GM08714 (cell line): Measurements from ENCODE around the gene KRTAP5-5.
"Not testable (repeated sequence)": the region's sequence is repeated elsewhere in the genome, so short reads cannot be mapped to it uniquely, and the experiment has no call there.

Experiments
- H3K4me3 ChIP-seq: fragments of 200-500 bp; sonication (Bioruptor generic); 2 replicates; pipeline ENCODE4 v1.5.1; 2014; ENCODE audit warnings: mild to moderate bottlenecking, low read length, inconsistent platforms
- ZNF274 ChIP-seq: IDR thresholded peaks from 2 replicates; pipeline ENCODE4 v1.6.1; 2012; ENCODE audit warnings: mild to moderate bottlenecking, low read depth, low read length

The KRTAP5-5 gene

DNA sequence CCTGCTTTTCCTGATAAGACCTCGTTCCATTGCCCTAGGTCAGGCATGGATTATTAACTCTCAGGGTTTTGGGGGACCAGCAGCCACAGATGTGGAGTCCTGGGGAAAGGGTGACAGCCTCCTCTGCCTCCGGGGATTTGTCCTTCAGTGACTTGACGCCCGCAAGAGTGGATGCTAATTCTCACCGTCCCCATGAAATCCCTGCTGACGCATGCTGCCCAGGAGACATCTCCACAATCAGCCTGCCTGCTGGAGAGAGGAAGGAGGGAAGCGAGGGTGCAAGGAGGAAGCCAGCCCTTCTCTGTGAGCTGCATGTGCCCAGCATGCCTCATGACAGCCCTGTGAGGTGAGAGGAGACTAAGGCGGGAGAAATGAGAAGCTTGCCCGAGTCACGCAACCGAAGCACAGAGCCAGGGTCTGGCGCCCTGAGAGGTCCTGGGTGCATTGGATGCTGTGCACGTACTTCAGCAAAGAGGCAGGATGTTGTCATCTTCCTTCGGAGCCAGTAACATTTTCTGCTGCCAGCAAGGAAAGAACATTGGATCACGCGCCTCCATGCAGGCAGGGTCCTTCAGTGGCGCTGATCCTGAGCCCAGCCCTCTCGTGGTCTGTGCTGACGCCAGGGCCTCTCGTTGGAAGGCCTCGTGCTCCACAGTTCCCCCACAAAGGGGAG, 40.1 kb downstream of the KRTAP5-5 start:
- TF ChIP-seq ZNF274, result no peak

DNA sequence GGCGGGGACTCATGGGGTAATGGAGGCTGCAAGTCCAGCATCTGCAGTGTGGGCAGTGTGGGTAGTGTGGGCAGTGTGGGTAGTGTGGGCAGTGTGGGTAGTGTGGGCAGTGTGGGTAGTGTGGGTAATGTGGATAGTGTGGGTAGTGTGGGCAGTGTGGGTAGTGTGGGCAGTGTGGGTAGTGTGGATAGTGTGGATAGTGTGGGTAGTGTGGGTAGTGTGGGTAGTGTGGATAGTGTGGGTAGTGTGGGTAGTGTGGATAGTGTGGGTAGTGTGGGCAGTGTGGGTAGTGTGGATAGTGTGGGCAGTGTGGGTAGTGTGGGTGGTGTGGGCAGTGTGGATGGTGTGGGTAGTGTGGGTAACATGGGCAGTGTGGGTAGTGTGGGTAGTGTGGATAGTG, 40.9 kb downstream of the KRTAP5-5 start:
- H3K4me3 ChIP-seq, result not testable (repeated sequence)

More for the DNA sequence above, 40.1 kb downstream of the KRTAP5-5 start:
- no peak overlapping the region for H3K4me3 ChIP-seq

DNA sequence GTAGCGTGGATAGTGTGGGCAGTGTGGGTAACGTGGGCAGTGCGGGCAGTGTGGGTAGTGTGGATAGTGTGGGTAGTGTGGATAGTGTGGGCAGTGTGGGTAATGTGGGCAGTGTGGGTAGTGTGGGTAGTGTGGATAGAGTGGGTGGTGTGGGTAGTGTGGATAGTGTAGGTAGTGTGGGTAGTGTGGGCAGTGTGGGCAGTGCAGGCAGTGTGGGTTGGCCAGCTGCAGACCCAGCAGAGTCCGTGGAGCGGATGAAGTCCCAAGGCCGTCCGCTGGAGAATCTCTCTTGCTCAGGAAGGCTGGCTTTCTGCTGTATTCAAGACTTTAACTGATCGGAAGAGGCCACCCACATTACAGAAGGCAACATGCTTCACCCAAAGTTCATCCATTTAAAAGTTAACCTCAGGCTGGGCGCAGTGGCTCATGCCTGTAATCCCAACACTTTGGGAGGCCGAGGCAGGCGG, 41.4 kb downstream of the KRTAP5-5 start:
- H3K4me3 ChIP-seq, result no peak overlapping the region
- no peak for TF ChIP-seq ZNF274

DNA sequence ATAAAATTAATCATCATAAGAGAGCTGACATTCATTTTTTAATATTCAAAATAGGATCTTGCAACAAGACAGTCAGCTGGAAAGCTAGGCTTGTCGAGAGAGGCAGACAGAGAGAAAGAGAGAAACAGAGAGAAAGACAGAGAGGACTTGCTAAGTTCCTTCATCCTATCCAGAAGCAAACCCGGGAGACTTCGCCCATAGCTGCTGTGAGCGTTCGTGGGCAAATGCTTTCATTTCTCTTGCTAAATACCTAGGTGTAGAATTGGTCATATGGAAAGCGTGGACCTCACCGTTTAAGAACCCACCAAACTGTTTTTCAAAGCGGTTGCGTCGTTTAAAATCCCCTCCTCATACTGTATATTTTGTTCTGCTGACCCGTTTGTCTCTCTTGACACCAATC, 42.1 kb downstream of the KRTAP5-5 start:
- no peak overlapping the region for H3K4me3 ChIP-seq
- no peak for TF ChIP-seq ZNF274

DNA sequence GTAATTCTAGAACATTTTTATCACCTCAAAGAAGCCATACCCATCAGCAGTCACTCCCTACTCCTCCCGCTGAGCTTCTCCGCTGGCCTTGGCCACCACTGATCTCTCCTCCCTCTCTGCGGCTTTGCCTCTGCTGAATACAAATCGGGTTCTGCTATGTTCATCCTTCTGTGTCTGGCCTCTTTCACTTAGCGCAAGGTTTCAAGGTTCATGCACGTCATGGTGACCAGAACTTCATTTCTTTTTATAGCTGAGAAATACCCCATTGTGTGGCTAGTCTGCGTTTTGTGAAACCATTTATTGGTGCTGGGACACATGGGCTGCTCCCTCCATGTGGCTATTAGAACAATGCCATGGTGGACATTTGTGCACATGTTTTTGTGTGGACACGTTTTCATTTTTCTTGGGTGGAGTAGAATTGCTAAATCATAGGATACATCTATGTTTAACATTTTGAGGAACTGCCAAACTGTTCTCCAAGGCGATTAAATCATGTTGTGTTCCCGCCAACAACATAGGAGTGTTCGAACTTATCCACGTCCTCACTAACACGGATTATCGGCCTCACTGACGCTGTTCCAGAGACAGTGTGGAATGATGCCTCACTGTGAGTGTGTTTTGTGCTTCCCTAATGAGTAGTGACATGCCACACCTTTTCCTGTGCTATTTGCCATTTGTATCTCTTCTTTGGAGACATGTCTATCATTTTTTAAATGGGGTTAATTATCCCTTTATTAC, 43.2 kb downstream of the KRTAP5-5 start:
- no peak overlapping the region for H3K4me3 ChIP-seq
- TF ChIP-seq ZNF274, result no peak

DNA sequence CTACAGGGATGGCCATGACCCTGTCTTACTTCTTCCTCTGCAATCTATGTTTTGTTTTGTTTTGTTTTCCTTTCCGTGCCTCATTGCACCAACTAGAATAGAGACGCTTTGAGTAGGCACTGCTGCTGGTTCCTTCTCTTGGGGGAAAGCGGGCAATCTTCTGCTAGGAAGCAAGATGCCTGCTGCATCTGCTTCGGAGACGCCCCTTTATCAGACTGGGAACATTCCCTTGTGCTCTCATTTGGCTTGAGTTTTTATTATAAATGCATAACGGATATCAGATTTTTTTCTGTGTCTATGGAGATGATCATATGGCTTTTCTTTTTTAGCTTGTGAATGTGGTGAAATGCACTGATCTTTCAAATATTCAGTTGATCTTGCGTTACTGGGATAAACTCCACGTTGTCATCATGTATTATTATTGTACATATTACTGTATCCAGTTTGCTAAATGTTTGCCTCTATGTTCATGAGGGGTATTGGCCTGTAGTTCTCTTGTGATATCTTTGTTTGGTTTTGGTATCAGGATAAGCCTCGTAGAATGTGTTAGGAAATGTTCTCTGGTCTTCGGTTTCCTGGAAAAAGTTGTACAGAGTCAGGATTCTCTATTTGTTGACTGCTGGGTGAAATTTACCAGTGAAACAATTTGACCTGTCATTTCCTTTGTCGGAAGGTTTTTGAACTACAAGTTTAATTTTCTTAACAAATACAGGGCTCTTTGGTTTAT, 44.0 kb downstream of the KRTAP5-5 start:
- no peak for TF ChIP-seq ZNF274
- H3K4me3 ChIP-seq, result no peak overlapping the region

DNA sequence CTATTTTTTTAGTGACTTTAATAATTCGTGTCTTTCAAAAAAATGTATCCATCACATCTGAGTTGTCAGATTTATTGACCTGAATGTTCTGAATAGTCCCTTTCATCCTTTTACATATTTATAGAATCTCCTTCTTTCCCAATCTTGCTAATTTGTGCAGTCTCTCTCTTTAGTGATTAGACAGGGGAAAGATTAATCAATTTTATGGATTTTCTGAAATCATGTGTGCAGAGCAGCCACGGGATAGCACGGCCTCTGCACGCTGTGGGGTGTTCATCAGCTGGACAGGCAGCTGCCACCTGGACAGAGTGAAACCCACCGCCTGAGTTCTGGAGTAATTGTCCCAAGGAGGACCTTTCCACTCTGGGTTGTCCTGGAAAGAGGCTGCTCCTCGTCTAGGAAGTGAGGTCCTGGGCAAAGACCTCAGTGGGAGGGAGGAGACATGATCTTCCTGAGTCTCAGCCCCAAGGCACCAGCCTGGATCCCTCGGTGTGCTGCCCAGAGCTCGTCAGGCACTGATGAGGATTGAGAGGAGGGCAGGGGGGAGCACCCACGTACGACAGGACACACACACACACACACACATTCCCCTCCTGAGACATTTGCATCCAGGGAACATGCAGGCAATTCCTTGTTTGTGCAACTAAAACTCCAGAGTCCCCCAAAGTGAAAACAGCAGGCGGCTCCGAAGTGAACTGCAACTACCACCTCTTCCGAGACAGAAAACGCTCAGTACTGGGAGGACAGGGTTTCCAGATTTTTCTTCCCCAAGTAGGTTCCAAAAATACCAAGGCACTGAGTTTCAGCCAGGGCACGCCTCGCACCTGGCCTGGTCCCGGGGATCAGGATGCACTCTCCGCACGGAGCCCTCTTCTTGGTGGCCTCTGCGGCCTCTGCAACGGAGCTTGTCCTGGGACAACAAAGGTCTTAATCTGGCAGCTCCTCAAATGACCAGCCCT, 44.9 kb downstream of the KRTAP5-5 start:
- TF ChIP-seq ZNF274, result no peak
- H3K4me3 ChIP-seq, result no peak overlapping the region

DNA sequence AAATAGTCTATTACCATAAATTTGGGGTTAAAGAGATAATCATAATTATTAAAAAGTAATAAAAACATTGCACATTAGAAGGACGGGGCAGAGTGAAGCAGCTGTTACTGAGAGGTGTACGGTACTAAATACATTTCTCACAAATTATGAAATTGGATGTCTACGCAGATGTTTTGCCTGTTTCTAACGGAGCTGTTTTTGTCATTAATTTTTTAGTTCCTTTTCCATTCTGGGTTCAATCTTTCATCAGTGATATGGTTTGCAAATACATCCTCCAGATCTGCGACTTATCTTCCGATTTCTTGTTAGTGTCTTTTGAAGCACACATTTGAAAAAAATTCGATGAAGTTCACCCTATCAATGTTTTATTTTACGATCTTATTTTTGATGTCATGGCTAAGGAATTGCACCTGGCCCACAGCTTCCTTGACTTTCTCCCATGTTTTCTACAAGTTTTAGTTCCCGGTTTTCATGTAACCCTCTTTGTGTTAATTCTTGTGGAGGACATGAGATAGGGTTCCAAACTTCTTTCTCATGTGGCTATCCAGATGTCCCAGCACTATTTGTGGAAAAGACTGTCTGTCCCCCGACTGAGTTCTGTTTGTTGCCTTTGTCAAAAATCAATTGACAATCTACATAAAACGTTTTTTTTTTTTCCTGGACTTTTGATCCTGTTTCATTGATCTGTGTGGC, 46.1 kb downstream of the KRTAP5-5 start:
- no peak for TF ChIP-seq ZNF274
- H3K4me3 ChIP-seq, result no peak overlapping the region

DNA sequence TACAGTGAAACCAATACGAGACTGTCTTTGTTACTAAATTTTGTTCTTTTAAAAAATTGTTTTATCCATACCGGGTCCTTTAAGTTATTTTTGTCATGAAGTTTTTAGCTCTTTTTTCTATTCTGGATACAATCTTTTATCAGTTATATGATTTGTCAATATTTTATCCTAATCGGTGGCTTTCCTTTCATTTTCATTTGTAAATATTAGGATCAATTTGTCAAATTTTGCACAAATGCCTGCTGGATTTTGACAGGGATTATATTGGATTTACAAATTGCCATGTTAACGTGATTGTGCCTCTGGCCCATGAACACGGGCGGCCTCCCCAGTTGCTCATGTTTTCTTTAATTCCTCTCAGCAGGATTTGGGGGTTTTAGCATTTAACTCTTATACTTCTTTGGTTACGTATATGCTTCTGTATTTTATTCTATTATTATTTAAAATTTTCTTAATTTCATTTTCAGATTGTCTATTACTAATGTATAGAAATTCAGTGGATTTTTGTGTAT, 46.7 kb downstream of the KRTAP5-5 start:
- no peak for TF ChIP-seq ZNF274
- no peak overlapping the region for H3K4me3 ChIP-seq

DNA sequence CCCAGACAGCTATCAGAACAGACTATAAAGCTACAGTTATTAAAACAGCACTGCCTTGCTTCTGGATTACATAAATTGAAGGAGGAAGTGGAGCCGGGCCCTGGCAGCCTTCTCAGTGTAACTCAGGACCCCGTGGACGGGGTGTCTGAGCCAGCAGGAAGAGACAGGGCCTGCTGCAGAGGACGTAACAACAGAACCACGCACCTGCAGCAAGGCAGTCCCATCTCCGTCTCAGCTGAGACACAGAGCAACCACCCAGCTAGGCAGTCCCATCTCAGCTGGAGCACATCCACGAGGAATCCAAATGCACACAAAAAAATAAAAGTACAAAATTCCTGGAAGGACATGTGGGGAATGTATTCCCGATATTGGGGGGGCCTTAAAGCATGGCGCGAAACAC, 50.3 kb downstream of the KRTAP5-5 start:
- TF ChIP-seq ZNF274, result no peak
- no peak overlapping the region for H3K4me3 ChIP-seq
